Measurements from ENCODE around the gene SIPA1L3.
A peak's percentile ranks its signal among the peaks of the same experiment; 100 is the strongest.

The SIPA1L3 gene

GRCh38 chr19:38130399-38130798, 223.4 kb downstream of the SIPA1L3 start:
- DNase-seq: no peak

DNA sequence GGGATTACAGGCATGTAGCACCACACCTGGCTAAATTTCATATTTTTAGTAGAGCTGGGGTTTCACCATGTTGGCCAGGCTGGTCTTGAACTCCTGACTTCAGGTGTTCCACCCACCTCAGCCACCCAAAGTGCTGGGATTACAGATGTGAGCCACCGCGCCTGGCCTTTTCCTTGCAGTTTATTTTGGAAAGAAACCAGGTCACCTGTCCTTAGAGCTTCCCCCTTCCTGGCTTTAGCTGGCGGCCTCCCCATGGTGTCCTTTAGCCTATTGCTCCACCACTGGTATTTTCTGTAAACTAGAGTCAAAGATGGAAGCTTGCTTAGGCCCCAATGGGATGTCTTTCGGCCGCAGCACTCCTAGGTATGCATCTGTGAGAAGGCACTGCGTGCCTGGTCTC, 225.8 kb downstream of the SIPA1L3 start:
- no peak for DNase-seq

GRCh38 chr19:38133319-38133718, 226.3 kb downstream of the SIPA1L3 start:
- no peak for DNase-seq

GRCh38 chr19:38134540-38135149, 227.6 kb downstream of the SIPA1L3 start:
- peak; percentile 17 for DNase-seq

- DNase-seq: no peak
Observed at GRCh38 chr19:38135150-38135998, 228.4 kb downstream of the SIPA1L3 start.

DNA sequence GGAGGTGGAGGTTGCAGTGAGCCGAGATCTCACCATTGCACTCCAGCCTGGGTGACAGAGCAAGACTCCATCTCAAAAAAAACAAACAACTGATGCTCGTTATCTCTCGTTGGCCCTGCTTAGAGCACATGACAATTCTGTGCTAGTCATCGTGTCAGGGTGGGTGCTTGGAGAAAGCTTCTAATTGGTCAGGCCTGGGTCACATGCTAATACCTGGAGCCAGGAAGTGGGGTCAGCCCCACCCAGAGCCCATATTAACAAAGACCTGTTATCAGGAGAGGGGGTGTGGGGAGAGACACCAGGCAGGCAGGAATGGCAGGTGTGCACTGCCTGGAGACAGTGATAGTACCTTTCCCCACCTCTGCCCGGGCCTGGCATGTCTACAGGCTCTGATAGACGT, 232.1 kb downstream of the SIPA1L3 start:
- no peak for DNase-seq

- no peak for DNase-seq
Observed at GRCh38 chr19:38141108-38141507, 234.1 kb downstream of the SIPA1L3 start.

GRCh38 chr19:38142176-38143035, 235.4 kb downstream of the SIPA1L3 start:
- peak; percentile 37 for DNase-seq

GRCh38 chr19:38143847-38144246, 236.8 kb downstream of the SIPA1L3 start:
- DNase-seq: no peak

DNA sequence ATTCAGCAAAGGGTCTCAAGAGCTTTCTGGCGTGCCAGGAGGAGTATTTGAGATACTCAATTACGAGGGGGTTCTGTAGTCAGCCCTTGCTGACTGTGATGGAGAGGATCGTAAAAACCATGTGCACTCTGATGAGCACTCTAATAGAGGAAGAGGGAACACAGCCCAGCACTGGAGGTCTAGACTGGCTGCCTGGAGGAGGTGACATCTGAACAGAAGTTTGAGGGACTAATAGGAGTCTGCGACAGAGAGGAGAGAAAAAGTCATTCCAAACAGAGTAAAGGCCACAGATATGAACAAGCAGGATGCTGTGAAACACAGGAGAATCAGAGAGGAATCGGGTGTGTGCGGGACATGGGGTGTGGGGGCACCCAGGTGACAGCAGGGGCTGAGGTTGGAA, 237.7 kb downstream of the SIPA1L3 start:
- DNase-seq: no peak

- DNase-seq: no peak
Observed at GRCh38 chr19:38145623-38146022, 238.6 kb downstream of the SIPA1L3 start.

- DNase-seq: no peak
Observed at GRCh38 chr19:38148337-38148736, 241.3 kb downstream of the SIPA1L3 start.

- no peak for DNase-seq
Observed at GRCh38 chr19:38149661-38150061, 242.7 kb downstream of the SIPA1L3 start.

DNA sequence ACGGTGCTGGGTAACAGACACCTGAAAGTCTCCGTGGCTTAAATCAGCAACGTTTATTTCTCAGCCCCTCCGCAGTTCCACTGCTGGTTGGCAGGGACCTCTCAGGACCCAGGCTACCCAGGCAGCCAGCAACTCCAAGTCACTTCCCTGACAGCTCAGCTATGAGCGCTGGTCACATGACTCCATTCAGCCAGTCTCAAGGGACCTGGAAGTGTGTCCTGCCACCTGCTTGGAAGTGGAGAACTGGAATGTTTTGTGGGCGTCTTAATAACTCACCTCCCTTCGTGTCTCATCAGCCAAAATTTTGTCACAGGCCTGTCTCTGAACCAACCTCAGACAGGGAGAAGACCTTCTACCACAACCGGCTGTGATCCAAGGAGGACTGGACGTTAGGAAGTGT, 244.2 kb downstream of the SIPA1L3 start:
- DNase-seq: no peak

DNA sequence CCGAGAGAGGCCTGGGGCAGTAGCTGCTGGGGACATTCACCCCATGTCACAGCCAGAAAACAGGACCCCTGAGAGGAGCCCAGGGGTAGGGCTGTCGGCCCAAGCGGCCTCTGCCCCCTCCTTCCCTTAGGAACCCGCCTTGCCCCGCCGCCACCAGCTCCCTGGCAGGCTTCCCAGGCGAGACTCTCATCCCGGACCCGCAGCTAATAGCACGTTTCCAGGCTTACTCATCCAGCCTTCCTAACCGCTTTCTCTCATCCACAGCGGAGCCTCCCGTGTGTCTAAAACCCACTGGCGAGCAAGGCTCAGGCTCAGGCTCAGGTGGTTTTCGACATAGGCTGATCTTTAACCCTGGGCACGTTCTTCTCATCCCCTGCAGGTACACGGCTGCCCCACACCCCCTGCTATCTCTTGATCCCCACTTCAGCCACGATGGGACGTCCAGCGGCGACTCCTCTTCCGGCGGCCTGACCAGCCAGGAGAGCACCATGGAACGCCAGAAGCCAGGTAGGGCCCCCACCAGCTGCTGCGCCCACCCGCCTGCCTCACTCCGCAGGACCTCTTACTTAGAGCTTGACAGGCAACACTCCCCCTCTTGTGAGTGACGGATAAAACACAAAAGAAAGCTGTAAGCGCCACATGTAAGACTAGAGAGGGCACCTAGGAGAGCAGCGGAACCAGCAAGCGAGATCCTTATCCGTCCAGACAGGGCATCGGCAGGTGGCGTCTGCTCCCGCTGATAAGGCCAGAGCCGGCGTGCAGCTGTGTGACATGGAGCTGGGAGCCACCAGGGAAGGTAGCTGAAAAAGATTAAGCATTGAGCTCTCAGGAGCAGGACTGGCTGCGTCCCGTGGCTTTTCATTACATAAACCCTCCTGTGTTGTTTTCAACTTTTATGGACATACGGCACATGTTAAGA, 245.7 kb downstream of the SIPA1L3 start:
- no peak for DNase-seq

GRCh38 chr19:38155453-38155852, 248.4 kb downstream of the SIPA1L3 start:
- no peak for DNase-seq

DNA sequence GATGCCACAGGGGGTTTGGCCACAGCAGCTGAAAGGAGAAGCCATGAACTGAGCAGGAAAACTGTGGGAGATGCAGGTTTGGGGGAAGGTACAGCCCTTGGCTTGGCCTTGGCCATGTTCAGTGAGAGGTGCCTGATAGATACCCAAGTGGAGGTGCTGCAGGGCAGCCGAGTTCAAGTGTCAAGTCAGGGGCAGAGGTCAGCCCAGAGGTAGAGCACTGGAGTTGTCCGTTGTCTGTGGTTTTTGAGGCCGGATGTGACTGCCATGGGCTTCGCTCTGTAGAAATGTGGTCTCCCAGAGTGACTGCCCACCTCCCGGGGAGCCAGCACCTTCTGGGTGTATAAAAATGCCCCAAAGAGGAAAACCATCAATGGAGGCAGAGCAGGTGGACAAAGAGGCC, 251.7 kb downstream of the SIPA1L3 start:
- DNase-seq: no peak

DNA sequence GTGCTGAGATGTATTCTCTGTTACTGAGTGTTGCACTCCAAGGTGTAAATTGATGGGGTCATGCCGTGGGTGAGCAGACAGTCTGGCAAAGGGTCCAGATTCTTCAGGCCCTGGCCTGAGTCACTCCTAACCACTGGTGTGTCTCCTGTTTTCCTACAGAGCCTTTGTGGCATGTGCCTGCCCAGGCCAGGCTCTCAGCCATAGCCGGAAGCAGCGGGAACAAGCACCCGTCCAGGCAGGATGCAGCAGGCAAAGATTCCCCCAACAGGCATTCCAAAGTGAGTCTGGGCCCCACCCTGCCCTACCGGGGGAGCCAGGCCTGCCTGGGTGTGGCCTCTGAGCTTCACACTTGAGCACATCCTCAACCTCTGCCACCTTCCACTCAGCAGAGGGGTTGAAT, 255.1 kb downstream of the SIPA1L3 start:
- no peak for DNase-seq

- DNase-seq: no peak
Observed at GRCh38 chr19:38162632-38163031, 255.6 kb downstream of the SIPA1L3 start.

GRCh38 chr19:38163419-38164290, 256.6 kb downstream of the SIPA1L3 start:
- no peak for DNase-seq

- DNase-seq: no peak
Observed at GRCh38 chr19:38164526-38164925, 257.5 kb downstream of the SIPA1L3 start.
